ENCODE data around the gene THAP4.

THAP4 gene

GRCh38 chr2:241565411-241565810, 71.5 kb downstream of the THAP4 start:
- Histone ChIP-seq H3K4me3 (ENCODE audit: insufficient read depth, low read length, poor library complexity, severe bottlenecking) (no peak overlapping the region), H3K9me2 (replicated peaks; ENCODE audit: insufficient read depth, low read length) (no peaks in the 10 kb centered on the region), H3F3A (ENCODE audit: insufficient read depth) (no peaks in the 10 kb centered on the region), H3K27ac (ENCODE audit: low read depth, low read length) (no peak overlapping the region), H3K27me3 (ENCODE audit: low read length) (no peaks in the 10 kb centered on the region), H3K79me2 (ENCODE audit: insufficient read depth, low read length) (no peaks in the 10 kb centered on the region), H4K20me1 (ENCODE audit: low read depth, low read length) (no peaks in the 10 kb centered on the region), H2AFZ (ENCODE audit: low read depth, low read length, severe bottlenecking) (no peak overlapping the region), H3K36me3 (ENCODE audit: low read length) (no peaks in the 10 kb centered on the region), H3K9ac (ENCODE audit: low read length) (no peak overlapping the region), H3K9me3 (ENCODE audit: insufficient read depth, low read length) (no peaks in the 10 kb centered on the region), H3K4me2 (ENCODE audit: low read depth, low read length, poor library complexity, severe bottlenecking) (no peak overlapping the region)
- TF ChIP-seq CTCF (IDR thresholded peaks at IDR 0.05; ENCODE audit: insufficient read depth, low read length, poor library complexity, severe bottlenecking) (no peak), EZH2phosphoT487 (conservative IDR thresholded peaks at IDR 0.05; ENCODE audit: low read length) (no peak)

- H3F3A ChIP-seq (ENCODE audit: insufficient read depth): no peaks in the 10 kb centered on the region
- no peak overlapping the region for H3K4me2 ChIP-seq (ENCODE audit: low read depth, low read length, poor library complexity, severe bottlenecking)
- no peak overlapping the region for H3K27ac ChIP-seq (ENCODE audit: low read depth, low read length)
- H3K79me2 ChIP-seq (ENCODE audit: insufficient read depth, low read length): no peaks in the 10 kb centered on the region
- no peak overlapping the region for H3K4me3 ChIP-seq (ENCODE audit: insufficient read depth, low read length, poor library complexity, severe bottlenecking)
- TF ChIP-seq CTCF (IDR thresholded peaks at IDR 0.05; ENCODE audit: insufficient read depth, low read length, poor library complexity, severe bottlenecking) (no peak), EZH2phosphoT487 (conservative IDR thresholded peaks at IDR 0.05; ENCODE audit: low read length) (no peak)
- no peaks in the 10 kb centered on the region for H3K9me2 ChIP-seq (replicated peaks; ENCODE audit: insufficient read depth, low read length)
- no peaks in the 10 kb centered on the region for H3K36me3 ChIP-seq (ENCODE audit: low read length)
- no peaks in the 10 kb centered on the region for H4K20me1 ChIP-seq (ENCODE audit: low read depth, low read length)
- H3K9me3 ChIP-seq (ENCODE audit: insufficient read depth, low read length): no peaks in the 10 kb centered on the region
- no peaks in the 10 kb centered on the region for H3K27me3 ChIP-seq (ENCODE audit: low read length)
- H2AFZ ChIP-seq (ENCODE audit: low read depth, low read length, severe bottlenecking): no peak overlapping the region
- H3K9ac ChIP-seq (ENCODE audit: low read length): no peak overlapping the region
Observed at GRCh38 chr2:241564596-241565410, 72.2 kb downstream of the THAP4 start.

GRCh38 chr2:241563981-241564595, 72.9 kb downstream of the THAP4 start:
- Histone ChIP-seq H3F3A (ENCODE audit: insufficient read depth) (no peaks in the 10 kb centered on the region), H3K27me3 (ENCODE audit: low read length) (no peaks in the 10 kb centered on the region), H2AFZ (ENCODE audit: low read depth, low read length, severe bottlenecking) (no peak overlapping the region), H3K27ac (ENCODE audit: low read depth, low read length) (no peak overlapping the region), H3K4me2 (ENCODE audit: low read depth, low read length, poor library complexity, severe bottlenecking) (no peak overlapping the region), H4K20me1 (ENCODE audit: low read depth, low read length) (no peaks in the 10 kb centered on the region), H3K79me2 (ENCODE audit: insufficient read depth, low read length) (no peaks in the 10 kb centered on the region), H3K9me2 (replicated peaks; ENCODE audit: insufficient read depth, low read length) (no peaks in the 10 kb centered on the region), H3K36me3 (ENCODE audit: low read length) (no peaks in the 10 kb centered on the region), H3K4me3 (ENCODE audit: insufficient read depth, low read length, poor library complexity, severe bottlenecking) (no peak overlapping the region), H3K9ac (ENCODE audit: low read length) (no peak overlapping the region), H3K9me3 (ENCODE audit: insufficient read depth, low read length) (no peaks in the 10 kb centered on the region)
- TF ChIP-seq CTCF (IDR thresholded peaks at IDR 0.05; ENCODE audit: insufficient read depth, low read length, poor library complexity, severe bottlenecking): no peak

All from SU-DHL-6 (cell line).